ENCODE data around the gene ADGRD1.

ADGRD1 gene

GRCh38 chr12:130967636-130968035 lies 13.9 kb downstream of the ADGRD1 start:
- no peak for DNase-seq

DNA sequence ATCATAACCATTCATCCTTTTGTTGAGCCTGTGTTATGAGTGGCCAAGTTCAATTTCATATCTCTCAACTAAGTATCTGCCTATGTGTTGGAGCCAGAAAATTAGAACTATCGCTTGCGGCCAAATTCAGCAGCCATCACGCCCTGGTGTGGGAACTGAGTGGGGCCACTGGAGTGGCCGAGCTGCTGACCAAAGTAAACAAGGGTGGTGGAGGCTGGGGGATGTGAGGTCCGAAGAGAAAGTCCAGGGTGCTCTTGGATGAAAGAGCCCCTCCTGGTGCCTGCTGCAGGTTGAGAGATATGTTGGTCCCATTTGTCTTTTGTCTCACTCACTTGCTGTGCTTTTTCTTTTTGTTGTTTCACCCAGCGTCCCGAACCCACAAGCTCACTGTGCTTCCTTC lies 14.9 kb downstream of the ADGRD1 start:
- no peak for DNase-seq

- DNase-seq, result no peak
These were observed 15.5 kb downstream of the ADGRD1 start for GRCh38 chr12:130969223-130969622.

DNA sequence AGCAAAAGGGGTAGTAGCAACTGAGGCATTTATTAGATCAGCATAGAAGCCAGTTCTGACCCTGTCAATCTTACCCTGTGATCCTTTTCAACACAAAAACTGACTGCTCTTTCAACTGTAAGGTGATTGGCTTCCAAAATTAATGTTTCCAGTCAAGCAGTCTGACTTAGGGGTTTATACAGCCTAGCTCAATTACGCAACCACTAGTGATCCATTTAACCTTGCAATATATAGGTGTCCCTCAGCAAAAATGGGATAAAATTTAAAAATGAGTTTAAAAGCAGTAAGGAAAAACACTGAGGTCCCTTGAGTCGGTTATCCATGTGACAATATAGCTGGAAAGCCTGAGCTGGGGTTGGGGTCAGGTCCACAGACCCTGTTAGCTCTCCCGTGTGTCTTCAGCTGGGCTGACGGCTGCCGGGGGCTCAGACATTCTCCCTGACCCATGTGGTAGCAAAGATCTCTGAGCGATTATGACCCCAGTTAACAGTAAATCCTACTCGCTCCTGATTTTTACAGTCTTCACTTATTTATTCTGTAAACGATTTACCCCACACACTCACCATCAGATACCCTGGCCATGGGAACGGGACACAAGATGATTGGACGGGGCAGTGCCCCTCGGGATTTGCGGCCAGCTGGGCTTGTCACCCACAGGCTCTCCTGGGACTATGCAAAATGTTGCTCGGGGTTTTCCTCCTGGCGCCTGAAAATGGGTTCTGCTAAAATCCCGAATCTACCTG lies 16.6 kb downstream of the ADGRD1 start:
- no peak for DNase-seq

DNA sequence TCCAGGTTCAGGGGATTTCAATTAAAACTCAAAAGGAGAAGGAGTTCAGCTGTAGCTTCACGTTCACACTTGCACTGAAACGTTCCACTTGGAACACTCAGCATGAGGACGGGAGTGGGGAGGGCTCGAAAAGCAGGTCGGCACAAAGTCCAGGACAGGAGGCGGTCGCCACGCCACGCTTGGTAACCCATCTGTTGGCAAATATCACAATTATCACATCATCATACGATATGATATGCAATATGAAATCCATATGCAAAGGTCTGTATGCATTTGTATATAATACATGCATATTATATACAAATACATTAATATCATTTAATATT lies 17.2 kb downstream of the ADGRD1 start:
- DNase-seq, result no peak

GRCh38 chr12:130971925-130972585 lies 18.3 kb downstream of the ADGRD1 start:
- DNase-seq, result no peak

GRCh38 chr12:130972586-130972950 lies 18.9 kb downstream of the ADGRD1 start:
- no peak for DNase-seq

DNA sequence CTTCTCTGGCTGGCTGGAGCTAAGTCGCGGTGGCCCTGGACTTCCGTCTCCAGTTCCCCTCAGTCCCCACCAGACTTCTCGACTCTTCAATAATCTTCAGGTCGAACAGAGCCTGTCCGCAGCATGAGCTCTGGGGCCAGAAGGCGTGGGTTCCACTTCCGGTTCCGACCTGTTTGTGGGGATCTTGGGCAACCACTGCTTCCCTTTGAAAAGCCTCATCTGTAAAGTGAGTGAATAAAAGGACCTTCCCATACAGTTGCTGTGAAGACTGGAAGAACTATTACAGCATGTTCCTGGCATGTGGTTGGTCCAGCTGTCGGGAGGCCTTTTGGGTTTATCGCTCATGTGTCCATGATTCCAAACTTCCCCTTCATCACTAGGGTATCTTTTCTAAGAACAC lies 19.4 kb downstream of the ADGRD1 start:
- DNase-seq, result no peak

GRCh38 chr12:130973906-130974305 lies 20.2 kb downstream of the ADGRD1 start:
- no peak for DNase-seq

DNA sequence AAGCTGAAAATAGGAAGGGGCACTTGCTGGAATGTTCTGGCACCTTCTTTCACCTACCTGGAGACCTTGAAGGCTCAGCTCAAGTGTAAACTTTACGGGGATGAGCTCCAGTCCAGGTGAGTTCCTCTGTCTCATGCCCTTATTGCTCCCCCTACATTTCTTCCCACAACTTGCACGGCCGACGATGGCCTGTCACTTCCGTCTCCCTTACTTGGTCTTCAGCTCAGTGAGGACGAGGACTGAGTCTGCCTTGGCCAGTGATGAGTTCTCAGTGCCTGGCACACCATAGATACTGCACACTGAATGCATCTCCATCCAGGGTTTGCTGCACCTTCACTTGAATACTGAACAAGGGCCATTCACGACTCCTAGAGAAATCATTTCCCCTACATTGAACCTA lies 21.4 kb downstream of the ADGRD1 start:
- DNase-seq, result no peak

DNA sequence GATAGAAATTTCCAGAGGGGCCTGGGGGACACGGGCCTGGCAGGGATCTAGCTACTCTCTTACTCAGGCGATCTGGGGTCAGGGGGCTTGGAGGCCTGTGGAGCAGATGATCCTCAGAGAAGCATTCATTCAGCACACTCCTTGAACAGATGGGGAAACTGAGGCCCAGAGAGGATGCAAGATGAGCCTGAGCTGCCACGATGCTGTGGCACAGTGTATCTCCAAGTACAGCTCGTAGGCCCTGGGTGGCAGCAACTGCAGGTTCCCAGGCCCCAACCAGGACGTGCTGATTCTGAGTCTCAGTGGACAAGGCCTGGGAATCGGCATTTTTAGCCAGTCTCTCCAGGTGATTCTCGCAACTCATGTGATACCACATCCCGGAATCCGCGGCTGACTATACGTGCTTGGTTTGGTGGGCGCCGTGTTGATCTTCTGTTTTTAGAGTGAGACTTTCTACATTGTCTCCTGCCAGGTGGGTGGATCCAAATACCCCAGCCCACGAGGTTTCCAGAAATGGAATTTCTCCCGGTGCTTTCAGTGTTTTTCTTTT lies 22.5 kb downstream of the ADGRD1 start:
- DNase-seq, result no peak

DNA sequence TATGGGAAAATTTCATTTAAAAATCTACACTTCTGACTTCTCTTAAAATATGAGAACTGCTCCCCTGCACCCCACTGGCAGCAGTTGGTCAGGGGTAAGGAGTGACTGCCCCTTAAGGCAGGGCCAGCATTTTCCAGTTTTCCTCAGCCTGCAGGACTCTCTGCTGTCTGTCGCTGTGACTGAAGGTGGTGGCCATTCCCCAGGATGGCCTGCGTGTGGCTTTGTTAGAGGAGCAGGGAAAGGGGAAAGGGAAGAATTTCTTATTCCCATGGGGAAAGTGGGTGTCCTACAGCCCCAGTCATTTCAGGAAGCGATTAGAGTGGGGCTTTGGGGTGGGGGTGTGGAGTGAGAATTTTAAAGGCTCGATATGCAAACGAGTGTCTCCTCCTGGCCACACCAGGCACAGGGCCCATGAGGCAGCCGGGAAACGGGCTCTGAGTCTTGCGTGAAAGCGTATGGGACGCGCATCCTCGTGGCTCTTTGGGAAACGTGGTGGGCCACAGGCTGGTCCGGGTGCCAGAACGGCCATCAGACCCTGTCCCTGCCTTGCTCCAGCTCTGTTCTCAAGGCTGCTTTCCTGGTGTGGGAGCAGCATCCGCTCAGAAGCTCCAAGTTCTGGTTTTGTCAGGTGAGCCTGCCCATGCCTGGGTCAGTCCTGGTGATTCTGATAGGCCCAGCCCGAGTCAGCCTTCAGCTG lies 23.5 kb downstream of the ADGRD1 start:
- DNase-seq, result no peak

DNA sequence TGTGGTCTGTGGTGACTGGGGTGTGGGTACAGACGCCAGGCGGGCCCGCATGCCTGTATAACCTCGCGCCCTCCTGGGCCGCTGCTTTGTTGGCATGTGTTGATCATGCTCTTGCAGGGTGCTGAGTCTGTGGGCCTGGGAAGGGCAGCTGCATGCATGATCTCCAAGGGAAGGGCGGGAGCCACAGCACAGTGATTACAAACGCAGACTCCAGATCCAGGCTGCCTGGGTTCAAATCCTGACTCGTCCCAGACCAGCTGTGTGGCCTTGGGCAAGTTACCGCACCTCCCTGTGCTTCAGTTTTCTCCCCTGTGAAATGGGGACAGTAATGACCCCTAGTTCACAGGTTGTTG lies 24.0 kb downstream of the ADGRD1 start:
- DNase-seq, result no peak

- DNase-seq, result no peak
These were observed 25.1 kb downstream of the ADGRD1 start for GRCh38 chr12:130978785-130979184.

DNA sequence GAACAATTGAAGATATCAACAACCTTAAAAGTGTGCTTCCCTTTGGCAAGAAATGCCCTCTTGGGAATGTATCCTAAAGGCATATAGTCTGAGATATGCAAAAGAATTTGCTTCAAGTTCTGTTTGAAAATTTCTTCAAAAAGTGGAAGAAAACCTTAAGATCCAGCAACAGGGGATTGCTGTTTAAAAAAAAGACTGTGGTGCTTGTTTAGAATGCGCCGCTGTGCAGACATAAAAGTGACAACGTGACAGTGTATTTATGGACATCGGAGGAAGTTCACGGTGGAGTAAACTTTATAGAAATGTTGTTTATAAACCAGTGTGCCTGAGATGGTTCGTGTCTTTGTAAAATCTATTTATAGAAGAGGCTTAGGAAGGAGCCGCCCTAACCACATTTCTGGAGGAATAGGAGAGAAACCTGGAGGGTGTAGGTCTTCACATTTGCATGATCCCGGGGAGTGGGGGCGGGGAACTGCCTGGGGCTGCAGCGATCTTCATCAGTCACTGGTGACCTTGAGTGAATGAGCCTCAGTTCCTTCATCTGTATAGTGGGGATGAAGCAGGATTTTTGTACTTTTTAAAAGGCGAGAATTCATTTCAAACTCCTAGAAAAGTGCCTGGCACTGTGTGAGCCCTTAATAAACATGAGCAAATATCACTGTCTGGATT lies 27.5 kb downstream of the ADGRD1 start:
- no peak for DNase-seq

- DNase-seq, result no peak
These were observed 28.2 kb downstream of the ADGRD1 start for GRCh38 chr12:130981911-130982310.

DNA sequence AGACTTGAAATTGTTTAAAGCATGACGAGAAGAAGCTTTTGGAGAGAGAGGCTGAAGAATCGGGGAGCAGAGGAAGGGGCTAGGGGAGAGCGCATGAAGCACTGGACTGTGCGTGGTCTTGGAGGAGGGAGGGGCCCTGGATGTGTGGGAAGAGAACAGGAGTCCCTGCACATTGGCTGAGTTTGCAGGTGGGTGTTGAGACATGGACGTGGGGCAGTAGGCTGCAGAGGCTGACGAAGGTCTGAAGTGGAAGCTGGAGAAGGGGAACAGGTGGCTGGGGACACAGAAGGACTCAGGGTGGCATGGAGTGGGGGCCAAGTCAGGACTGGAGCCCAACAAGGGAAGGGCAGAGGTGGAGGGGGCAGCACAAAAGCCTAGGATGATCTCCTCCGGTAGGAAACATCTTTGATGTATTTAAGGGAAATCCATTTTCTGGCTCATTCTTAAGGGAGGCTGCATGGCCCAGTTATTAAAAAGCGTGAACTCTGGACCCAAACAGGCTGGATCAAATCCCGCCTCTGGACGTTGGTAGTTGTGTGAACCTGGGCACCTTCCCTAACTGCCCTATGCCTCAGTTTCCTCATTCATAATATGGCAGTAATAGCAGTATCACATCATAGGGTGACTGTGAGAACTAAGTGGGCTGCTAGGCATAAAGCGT lies 29.0 kb downstream of the ADGRD1 start:
- no peak for DNase-seq

DNA sequence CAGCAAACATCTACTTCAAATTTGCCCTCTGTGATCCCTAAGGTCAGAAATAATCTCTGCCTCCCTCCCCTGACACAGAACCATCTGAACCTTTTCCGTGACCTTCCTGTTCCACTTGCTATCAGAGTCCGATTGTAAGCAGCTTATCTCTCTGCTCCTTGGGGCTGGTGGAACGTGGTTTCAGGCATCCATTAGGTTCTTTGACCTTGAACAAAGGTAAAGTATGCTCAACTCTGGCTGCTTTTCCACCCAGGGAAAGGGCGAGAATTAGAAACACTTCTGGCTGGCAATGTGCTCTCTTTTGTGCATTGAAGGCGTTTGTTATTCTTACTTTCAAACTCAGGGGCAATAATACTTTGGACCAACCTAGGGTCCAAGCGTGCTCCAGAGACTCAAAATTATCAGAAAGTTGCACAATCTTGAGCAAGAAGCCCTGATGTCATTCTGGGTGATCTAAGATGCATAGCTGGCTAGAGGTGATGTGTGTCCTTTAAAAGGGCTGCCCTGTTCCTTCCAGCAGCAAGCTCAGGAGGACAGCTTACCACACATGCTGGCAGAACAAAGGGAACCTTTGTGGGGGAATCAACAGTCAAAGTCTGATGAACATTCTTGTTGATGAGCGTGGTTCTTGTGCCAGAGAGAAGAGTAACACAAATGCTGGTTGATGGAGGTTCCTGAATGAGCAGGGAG lies 29.8 kb downstream of the ADGRD1 start:
- no peak for DNase-seq

- DNase-seq, result no peak
These were observed 30.7 kb downstream of the ADGRD1 start for GRCh38 chr12:130984183-130985058.

- DNase-seq, result no peak
These were observed 33.6 kb downstream of the ADGRD1 start for GRCh38 chr12:130987151-130987931.

DNA sequence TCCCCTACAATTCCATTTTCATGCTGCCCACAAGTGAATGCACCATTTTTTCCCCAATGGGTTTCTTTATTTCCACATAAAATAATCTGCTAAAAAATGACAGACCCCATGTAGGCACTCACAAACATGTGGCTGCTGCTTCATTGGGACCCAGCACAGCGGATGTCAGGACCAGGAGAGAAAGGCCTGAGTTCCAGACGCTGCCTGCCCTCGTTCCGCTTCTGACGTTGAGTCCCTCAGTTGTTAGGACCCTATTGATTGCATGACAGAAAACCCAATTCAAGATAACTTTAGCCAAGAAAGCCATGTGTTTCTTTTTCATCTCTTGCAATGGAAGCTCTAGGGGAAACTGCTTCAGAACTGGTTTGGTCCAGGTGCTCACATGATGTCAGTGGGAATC lies 34.6 kb downstream of the ADGRD1 start:
- no peak for DNase-seq

All from hematopoietic multipotent progenitor cell treated with erythropoietin and hydrocortisone succinate and interleukin-3 and kit ligand, for 8 days (in vitro differentiated cells).